ENCODE measurements around the gene MCC.

GRCh38 chr5:113212244-113212920, 275.9 kb downstream of the MCC start:
- TF ChIP-seq CTCF (IDR thresholded peaks at IDR 0.05; ENCODE audit: poor library complexity), result no peak
- TF ChIP-seq EZH2 (IDR thresholded peaks at IDR 0.05; ENCODE audit: borderline replicate concordance), result no peak
- no peak for TF ChIP-seq EZH2phosphoT487 (IDR thresholded peaks at IDR 0.05; ENCODE audit: low read depth, severe bottlenecking, unreplicated experiment)

All from hepatocyte (in vitro differentiated cells).